GM18508 (cell line): ENCODE measurements around the gene GSTM2.
"Not testable (repeated sequence)": the region's sequence is repeated elsewhere in the genome, so short reads cannot be mapped to it uniquely, and the experiment has no call there.

ENCODE experiments used
- ATAC-seq: cut with Tn5 transposase; IDR thresholded peaks from one replicate; pipeline ENCODE4 v1.9.1; 2021; ENCODE audit warnings: moderate number of reproducible peaks; ENCODE audit not compliant: insufficient read depth, unreplicated experiment

GSTM2 gene

DNA sequence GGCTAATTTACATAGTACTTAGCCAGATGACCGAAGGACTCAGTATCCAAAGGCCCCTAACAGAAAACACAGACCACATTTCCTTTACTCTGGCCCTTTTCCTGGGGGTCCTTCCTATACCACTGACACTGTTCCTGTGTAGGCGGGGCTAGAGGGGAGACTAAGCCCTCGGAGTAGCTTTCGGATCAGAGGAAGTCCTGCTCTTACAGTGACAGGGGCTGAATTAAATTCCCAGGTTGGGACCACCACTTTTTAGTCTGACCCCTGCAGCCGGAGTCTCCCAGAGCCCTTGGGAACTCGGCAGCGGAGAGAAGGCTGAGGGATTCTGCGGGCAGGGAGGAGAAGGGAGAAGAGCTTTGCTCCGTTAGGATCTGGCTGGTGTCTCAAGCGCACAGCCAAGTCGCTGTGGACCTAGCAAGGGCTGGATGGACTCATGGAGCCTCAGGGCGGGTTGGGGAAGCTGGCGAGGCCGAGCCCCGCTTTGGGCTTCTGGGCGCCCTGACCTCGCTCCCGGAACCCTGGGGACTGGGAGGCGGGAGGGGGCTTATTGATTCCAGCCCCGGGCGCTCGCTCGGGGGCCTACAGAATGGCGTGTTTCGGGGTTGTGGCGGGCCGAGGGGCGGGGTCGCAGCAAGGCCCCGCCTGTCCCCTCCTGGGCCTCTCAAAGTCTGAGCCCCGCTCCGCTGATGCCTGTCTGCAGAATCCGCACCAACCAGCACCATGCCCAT is 43.9 kb downstream of the GSTM2 start, which contains the start of gene GSTM5:
TSS of gene GSTM5 (plus strand) at position 659 of the 728 bp plus-strand sequence. CDS start at position 721, 62 bp downstream.
- not testable (repeated sequence) for ATAC-seq

DNA sequence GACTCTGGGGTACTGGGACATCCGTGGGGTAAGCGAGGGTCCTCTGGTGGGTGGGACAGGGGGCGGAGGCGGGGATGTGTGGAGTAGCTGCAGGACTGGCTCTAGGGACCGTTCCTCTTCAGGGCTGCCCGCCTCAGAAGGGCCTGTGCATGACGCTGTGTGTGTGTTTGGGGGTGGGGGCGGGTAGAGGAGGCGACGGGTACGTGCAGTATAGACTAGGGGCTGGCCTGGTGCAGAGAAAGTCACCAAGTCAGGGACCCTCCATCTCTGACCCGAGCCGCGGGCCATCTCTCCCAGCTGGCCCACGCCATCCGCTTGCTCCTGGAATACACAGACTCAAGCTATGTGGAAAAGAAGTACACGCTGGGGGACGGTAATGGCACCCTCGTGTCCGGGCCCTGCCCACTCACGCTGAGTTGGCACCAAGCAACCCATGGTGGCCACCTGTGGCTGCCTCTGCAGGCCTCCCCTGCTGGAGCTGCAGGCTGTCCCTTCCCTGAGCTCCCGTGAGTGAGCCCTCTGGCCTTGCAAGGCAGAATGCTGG is 44.5 kb downstream of the GSTM2 start:
- no peak for ATAC-seq

DNA sequence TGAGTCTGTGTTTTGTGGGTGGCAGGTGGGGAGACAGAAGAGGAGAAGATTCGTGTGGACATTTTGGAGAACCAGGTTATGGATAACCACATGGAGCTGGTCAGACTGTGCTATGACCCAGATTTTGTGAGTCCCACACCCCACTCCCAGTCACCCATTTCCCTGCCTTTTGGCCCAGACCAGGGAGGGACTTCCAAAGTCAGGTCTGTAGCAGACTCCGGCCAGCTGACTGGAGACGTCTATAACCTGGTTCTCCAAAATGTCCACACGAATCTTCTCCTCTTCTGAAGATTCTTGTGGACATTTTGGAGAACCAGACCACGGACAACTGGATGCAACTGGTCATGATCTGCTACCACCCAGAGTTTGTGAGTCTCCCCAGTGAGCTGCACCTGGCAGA is 45.8 kb downstream of the GSTM2 start:
- no peak for ATAC-seq

DNA sequence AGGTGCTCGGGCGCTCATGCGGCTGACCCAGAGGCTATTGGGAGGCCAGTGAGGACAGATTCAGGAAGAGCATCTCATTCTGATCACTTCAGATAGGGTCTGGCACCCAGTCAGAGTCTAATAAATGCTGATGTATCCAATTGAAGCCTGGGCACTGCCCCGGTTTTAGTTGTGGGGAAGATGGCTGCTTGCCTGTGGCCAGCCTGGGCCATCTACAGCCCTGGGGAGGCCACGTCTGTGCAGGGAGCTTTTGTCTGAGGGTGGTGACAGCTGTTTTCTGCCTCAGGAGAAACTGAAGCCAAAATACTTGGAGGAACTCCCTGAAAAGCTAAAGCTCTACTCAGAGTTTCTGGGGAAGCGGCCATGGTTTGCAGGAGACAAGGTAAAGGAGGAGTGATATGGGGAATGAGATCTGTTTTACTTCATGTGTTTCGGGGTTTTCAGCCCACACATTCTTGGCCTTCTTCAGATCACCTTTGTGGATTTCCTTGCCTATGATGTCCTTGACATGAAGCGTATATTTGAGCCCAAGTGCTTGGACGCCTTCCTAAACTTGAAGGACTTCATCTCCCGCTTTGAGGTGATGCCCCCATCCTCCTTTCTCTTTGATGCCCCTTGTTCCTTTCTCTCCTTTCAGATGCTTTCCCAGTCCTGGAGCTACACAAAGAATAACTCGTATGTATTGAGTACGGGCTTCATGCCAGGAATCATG is 47.0 kb downstream of the GSTM2 start:
- no peak for ATAC-seq

DNA sequence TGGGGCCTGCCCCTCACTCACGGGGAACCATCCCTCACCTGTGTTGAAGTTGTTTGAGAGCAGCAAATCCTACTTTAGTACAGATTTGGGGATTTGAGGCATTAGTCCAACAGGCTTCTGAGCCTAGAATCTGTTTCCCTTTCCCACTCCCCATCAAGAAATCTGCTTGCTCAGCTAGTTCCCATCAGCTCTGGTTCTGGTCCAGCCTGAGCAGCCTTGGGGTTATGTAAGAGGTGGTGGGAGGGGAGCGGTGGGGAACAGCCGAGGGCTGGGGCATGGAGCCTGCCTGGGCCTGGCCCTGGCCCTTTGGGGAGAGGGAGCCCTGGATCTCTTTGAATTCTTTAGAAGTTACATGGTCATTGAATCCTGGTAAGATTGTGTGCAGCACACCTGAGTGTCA is 48.3 kb downstream of the GSTM2 start:
- no peak for ATAC-seq

DNA sequence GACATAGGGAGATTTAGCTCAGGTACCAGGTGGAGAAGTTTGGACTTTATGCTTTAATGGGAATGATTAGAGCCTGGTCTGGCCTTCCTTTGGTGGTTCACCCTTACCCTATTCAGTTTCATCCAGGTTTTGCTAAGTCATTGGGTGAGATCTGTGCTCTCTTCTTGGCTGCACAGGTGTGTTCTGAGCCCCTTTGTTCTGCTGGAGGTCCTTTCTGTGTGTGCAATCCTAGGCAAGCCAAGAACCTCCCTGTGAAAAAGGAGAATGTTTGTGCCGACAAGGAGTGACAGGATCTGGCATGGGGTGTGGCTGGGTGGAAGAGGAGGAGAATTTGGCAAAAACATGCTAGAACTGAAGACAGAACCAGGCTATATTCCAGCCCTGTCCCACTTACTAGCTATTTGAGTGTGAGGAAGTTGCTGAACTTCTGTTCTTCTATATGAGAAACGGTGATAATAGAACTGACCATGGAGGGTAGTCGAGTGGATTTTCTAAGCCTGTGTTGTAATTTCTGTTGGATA is 48.8 kb downstream of the GSTM2 start:
- no peak for ATAC-seq

DNA sequence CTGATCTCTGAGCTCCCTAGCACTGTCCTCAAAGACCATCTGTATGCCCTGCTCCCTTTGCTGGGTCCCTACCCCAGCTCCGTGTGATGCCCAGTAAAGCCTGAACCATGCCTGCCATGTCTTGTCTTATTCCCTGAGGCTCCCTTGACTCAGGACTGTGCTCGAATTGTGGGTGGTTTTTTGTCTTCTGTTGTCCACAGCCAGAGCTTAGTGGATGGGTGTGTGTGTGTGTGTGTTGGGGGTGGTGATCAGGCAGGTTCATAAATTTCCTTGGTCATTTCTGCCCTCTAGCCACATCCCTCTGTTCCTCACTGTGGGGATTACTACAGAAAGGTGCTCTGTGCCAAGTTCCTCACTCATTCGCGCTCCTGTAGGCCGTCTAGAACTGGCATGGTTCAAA is 49.9 kb downstream of the GSTM2 start:
- no peak for ATAC-seq

DNA sequence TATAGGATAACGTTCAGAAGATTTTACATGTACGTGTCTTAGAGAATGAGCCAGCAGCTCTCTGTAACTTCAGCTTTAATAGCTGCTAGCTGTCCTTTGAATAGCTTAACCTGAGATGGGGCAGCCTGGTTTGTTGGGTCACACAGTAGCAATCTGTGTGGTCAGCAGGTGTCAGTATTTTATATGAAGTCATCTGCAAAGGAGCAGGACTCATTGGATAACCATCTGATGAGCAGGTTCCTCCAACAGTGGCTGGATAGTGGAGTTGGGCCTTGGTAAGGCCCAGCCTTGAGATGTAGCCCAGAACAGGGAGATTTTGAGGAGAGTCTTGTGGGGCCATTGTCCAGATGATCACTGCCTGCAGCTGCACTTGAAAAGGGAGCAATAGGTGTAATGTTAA is 50.6 kb downstream of the GSTM2 start:
- no peak for ATAC-seq

DNA sequence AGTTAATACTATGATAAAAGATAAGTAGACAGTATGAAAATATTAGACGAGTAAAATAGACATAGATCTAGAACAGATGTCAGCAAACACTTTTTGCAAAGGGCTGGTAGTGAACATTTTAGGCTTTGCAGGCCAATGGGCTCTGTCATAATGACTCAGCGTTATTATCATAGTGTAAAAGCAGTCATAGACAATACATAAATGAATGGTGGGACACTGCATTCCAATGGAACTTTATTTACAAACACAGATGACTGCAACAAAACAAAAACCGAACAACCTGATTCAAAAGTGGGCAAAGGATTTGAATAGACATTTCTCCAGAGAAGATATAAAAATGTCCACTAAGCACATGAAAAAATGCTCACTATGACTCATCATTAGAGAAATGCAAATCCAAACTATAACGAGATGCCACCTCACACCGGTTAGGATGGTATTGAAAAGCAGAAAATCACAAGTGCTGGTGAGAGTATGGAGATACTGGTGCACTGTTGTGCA is 51.5 kb downstream of the GSTM2 start:
- no peak for ATAC-seq

DNA sequence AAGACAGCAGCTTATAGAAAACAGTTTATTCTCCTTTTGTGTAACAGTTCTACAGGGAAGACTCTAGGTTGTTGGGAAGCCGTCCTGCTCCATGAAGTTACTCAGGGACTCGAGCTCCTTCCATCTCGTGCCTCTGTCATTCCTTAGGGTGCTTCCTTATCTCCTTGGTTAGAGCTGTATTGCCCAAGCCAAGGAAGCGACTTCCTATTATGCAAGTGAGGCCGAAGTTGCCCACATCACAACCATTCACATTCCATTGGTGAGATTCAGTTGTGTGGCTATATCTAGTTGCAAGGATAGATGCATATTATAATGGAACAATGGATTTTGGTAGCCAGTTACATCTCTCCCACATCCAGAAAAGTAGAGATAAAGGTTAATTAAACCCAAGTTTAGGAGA is 53.2 kb downstream of the GSTM2 start:
- ATAC-seq: no peak

DNA sequence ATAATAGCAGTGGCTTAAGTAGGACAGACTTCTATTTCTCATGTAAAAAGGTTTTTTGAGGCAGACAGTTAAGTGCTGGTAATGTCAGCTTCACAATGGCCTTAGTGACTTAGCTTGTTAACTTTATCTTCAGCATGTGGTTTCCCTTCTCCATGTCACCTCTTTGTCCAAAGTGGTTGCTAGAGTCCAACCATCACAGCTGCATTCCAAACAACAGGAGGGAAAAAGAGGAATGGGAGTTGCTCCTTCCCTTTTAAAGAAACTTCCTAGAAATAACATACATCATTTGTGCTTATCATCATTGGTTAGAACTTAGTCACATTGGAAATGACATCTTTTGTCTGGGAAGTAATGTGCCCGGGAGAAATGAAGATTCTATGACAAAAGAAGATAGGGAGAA is 54.1 kb downstream of the GSTM2 start:
- no peak for ATAC-seq

DNA sequence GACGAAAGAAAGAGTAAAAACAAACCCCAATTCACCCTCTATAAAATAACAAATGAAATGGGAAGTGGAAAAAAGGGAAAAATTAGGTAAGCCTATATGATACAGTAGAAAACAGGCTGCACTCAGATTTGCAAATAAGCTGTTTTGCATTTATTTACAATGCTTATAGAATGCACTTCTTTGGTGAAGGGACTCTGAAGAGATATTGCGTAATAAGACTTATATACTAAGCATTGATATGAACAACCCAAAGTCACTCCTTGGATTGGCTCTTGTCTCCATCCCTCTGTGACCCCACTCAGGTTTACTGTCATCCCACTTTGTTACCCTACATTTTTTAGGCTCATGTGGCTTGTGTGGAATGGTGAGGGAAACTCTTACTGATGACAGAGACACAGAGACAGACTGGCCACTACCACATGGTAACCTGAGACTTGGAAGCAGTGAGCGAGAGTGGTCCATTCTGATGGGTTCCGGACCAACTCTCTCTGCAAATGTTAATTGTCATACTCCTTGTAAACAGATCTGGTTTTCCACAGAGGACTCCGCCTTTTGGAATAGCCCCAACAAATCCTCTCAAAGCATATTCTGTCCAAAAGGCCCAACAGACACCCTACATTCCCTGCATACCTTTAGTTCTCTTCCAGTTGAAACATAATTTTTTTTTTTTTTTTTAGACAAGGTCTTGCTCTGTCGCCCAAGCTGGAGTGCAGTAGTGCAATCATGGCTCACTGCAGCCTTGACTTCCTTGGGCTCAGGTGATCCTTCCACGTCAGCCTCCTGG is 55.2 kb downstream of the GSTM2 start:
- no peak for ATAC-seq
